ENCODE results near the gene MX2.

MX2 gene

DNA sequence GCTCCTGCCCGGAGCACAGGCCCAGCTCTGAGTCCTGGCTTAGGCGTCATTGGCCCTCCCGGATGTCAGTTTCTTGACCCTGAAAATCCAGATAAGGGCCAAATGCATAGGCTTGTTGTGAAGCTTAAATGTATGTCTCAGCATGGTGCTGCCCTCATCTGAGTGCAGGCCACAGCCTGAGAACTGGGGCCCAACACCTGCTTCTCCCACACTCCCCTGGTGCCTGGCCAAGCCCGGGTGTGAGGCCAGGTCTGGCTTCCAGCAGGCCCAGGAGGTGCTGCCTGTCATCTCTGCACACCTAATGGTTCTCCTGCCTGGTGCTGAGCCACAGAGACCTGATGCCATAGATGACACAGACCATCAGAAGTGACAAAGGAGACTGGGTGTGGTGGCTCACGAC lies 14.0 kb downstream of the MX2 start:
- no peak for TF ChIP-seq CTCF (IDR thresholded peaks at IDR 0.05; ENCODE audit: borderline replicate concordance, insufficient read depth, low read depth, low read length)
- no peak overlapping the region for H3K4me3 ChIP-seq (ENCODE audit: low read depth, low read length)

GRCh38 chr21:41377715-41378114 lies 15.9 kb downstream of the MX2 start:
- no peak overlapping the region for H3K4me3 ChIP-seq (ENCODE audit: low read depth, low read length)
- TF ChIP-seq CTCF (IDR thresholded peaks at IDR 0.05; ENCODE audit: borderline replicate concordance, insufficient read depth, low read depth, low read length) = no peak

- no peak for TF ChIP-seq CTCF (IDR thresholded peaks at IDR 0.05; ENCODE audit: borderline replicate concordance, insufficient read depth, low read depth, low read length)
- no peak overlapping the region for H3K4me3 ChIP-seq (ENCODE audit: low read depth, low read length)
These were observed 17.0 kb downstream of the MX2 start for GRCh38 chr21:41378849-41379248.

DNA sequence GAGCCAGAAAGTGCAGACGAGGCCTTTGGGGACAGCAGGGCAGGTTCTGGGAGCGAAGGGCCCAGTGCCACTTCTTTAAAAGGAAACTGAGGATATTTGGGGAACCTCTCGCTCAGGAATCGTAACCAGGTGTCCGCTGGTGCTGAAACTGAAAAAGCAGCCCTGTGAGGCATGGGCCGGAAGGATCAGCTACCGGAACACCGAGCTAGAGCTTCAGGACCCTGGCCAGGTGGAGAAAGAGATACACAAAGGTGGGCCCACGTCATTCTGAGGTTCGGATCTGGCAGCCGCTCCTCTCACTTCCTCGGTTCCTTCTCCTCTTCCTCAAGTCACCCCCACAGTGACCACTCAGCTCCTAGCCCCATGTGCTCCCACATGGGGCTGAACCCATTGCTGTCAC lies 18.1 kb downstream of the MX2 start:
- no peak for TF ChIP-seq CTCF (IDR thresholded peaks at IDR 0.05; ENCODE audit: borderline replicate concordance, insufficient read depth, low read depth, low read length)
- H3K4me3 ChIP-seq (ENCODE audit: low read depth, low read length) = no peak overlapping the region

GRCh38 chr21:41381731-41382130 lies 19.9 kb downstream of the MX2 start:
- H3K4me3 ChIP-seq (ENCODE audit: low read depth, low read length) = no peak overlapping the region
- no peak for TF ChIP-seq CTCF (IDR thresholded peaks at IDR 0.05; ENCODE audit: borderline replicate concordance, insufficient read depth, low read depth, low read length)

DNA sequence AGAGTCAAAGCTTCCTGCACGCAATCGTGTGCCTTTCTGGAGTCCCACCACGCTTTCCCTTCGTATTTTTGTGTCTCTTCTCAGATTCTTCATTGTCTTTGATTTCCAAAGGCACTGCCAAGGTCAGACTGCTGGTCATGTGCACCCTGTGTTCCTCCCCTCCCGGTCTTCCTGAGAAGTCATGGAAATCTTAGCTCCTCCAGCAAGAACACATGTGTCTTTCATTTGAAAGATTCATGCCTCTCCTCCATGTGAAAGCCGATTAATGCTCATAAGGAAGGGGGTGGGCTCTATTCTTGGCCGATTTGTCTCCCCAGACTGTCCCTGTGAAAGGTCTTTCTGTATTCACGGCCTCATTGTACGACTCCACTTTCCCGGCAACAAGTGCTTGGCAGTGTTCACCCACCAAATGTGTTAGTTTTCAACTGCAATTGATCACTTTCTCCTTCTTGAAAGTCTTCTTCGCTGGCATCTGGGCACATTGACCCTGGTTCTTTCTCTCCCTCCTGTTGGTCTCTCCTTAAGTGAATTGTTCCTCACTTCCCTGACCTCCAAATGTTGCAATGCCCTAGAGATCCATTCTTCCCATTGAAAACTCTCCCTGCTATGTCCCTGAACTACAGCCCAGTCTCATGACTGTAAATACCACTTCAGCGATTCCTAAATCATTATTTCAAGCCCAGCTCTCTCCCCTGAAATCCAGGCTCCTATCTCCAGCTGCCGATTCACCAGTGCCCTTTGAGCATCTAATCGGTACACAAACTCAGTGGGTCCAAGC lies 25.4 kb downstream of the MX2 start:
- no peak for TF ChIP-seq CTCF (IDR thresholded peaks at IDR 0.05; ENCODE audit: borderline replicate concordance, insufficient read depth, low read depth, low read length)
- no peak overlapping the region for H3K4me3 ChIP-seq (ENCODE audit: low read depth, low read length)

DNA sequence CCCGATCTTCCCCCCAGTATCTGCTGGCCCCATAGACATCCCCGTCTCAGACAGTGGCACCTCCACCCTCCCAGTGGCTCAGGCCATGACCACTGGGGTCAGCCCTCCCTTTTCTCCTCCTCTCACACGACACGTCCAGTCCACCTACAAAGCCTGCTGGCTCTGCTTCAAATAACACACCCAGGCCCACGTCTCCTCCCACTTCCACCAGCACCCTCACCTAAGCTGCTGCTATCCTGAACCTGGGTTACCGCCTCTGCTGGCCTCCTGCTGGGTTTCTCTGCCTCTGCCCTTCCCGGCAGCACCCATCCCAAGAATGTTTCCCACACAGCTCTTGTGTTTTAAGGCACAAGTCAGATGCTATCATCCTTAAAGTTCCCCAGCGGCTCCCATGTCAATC lies 26.0 kb downstream of the MX2 start:
- no peak for TF ChIP-seq CTCF (IDR thresholded peaks at IDR 0.05; ENCODE audit: borderline replicate concordance, insufficient read depth, low read depth, low read length)
- no peak overlapping the region for H3K4me3 ChIP-seq (ENCODE audit: low read depth, low read length)

All from GM12875 (cell line).